H1 (cell line): ENCODE results near the gene SSH2. TPM values are rescaled to one million over a fixed set of nuclear protein-coding genes. Genes with fewer than 3 reads are reported as not detected.

Experiments used
- CTCF ChIA-PET: fragments of 300-600 bp; sonication (Branson Sonifier 250); formaldehyde crosslinking; loops from one replicate; lab custom pipeline; 2021; ENCODE audit not compliant: partially characterized antibody; lab: Charles Lee
- POLR2A ChIA-PET: fragments of 300-600 bp; sonication (Branson Sonifier 250); formaldehyde crosslinking; loops from one replicate; lab custom pipeline; 2021; ENCODE audit warnings: inconsistent platforms; ENCODE audit not compliant: partially characterized antibody; lab: Charles Lee
- DNase-seq, 2 experiments: peaks; one replicate each; pipeline versions ENCODE4 v3.0.0 to v3.0.0-alpha.2; 2010 to 2022; ENCODE audit warnings: low spot score in 2 of 2, low read depth in 1 of 2, mixed read lengths in 1 of 2
- FAIRE-seq: peaks from 2 replicates; lab custom pipeline; 2011; peaks lifted over from hg19 to GRCh38; lab: Jason Lieb, UNC
- H2AFZ ChIP-seq: 2 replicates; pipeline ENCODE4 v1.8.1; 2012; ENCODE audit warnings: low read length, inconsistent platforms
- H2AK5ac ChIP-seq: 2 replicates; pipeline ENCODE4 v1.6.1; 2013; ENCODE audit warnings: low read depth, low read length
- H2BK120ac ChIP-seq: replicated peaks from 2 replicates; pipeline ENCODE3; 2013; ENCODE audit warnings: low read depth, low read length, inconsistent platforms
- H2BK12ac ChIP-seq: 2 replicates; pipeline ENCODE4 v1.6.1; 2013; ENCODE audit warnings: low read depth, low read length
- H2BK15ac ChIP-seq: 2 replicates; pipeline ENCODE4 v1.6.1; 2013; ENCODE audit warnings: low read length
- H2BK20ac ChIP-seq: 2 replicates; pipeline ENCODE4 v1.6.1; 2013; ENCODE audit warnings: low read length
- H2BK5ac ChIP-seq: 2 replicates; pipeline ENCODE4 v1.6.1; 2013; ENCODE audit warnings: low read depth, low read length
- H3K14ac ChIP-seq: 2 replicates; pipeline ENCODE4 v1.6.1; 2013; ENCODE audit warnings: inconsistent platforms; ENCODE audit not compliant: insufficient read length
- H3K18ac ChIP-seq: 2 replicates; pipeline ENCODE4 v1.6.1; 2013; ENCODE audit warnings: low read length; ENCODE audit errors: extremely low read depth
- H3K23ac ChIP-seq: 2 replicates; pipeline ENCODE4 v1.6.1; 2013; ENCODE audit warnings: inconsistent platforms; ENCODE audit not compliant: insufficient read length
- H3K23me2 ChIP-seq: 2 replicates; pipeline ENCODE4 v1.6.1; 2013; ENCODE audit warnings: low read depth, low read length
- H3K27ac ChIP-seq: 2 replicates; pipeline ENCODE4 v1.6.1; 2011; ENCODE audit warnings: low read depth, low read length, inconsistent platforms
- H3K27me3 ChIP-seq, 4 experiments: replicated peaks in 1 of 4; 1 replicate in 1 of 4; 2 replicates in 3 of 4; pipeline versions ENCODE4 v1.6.1 to v1.8.1; 2011 to 2013; ENCODE audit warnings: low read length in 3 of 4, mild to moderate bottlenecking in 3 of 4, inconsistent platforms in 2 of 4, mixed read lengths in 2 of 4, moderate library complexity in 1 of 4; ENCODE audit not compliant: control insufficient read depth in 3 of 4, insufficient read depth in 3 of 4; ENCODE audit errors: extremely low read depth in 1 of 4
- H3K36me3 ChIP-seq, 4 experiments: 2 replicates each; pipeline versions ENCODE4 v1.6.1 to v1.8.1; 2011 to 2013; ENCODE audit warnings: mild to moderate bottlenecking in 4 of 4, low read length in 3 of 4, moderate library complexity in 2 of 4, control low read depth in 1 of 4, inconsistent platforms in 1 of 4; ENCODE audit not compliant: insufficient read depth in 4 of 4, control insufficient read depth in 2 of 4
- H3K4ac ChIP-seq: replicated peaks from 2 replicates; pipeline ENCODE3; 2013; ENCODE audit warnings: low read length, low read depth, mixed read lengths, inconsistent platforms; ENCODE audit not compliant: insufficient read length
- H3K4me1 ChIP-seq, 4 experiments: replicated peaks in 1 of 4; 1 replicate in 1 of 4; 2 replicates in 3 of 4; pipeline versions ENCODE4 v1.6.1 to v1.8.1; 2011 to 2013; ENCODE audit warnings: low read length in 3 of 4, inconsistent platforms in 2 of 4, mixed read lengths in 1 of 4; ENCODE audit not compliant: insufficient read depth in 4 of 4, control insufficient read depth in 3 of 4
- H3K4me2 ChIP-seq, 2 experiments: 2 replicates each; pipeline versions ENCODE4 v1.6.1 to v1.8.1; 2011 to 2013; ENCODE audit warnings: low read depth in 2 of 2, low read length in 2 of 2, control low read depth in 1 of 2, inconsistent platforms in 1 of 2, mild to moderate bottlenecking in 1 of 2; ENCODE audit not compliant: insufficient read depth in 1 of 2
- H3K4me3 ChIP-seq, 4 experiments: fragments of 200-600, 300-600 bp in 1 of 4; sonication (generic), shearing (Covaris generic), sonication (Bioruptor Twin) in 1 of 4; 2 replicates each; pipeline versions ENCODE4 v1.5.1 to v1.8.1; 2011 to 2016; ENCODE audit warnings: low read length in 4 of 4, low read depth in 3 of 4, control low read depth in 2 of 4, inconsistent platforms in 2 of 4, mild to moderate bottlenecking in 2 of 4, mixed read lengths in 1 of 4, moderate library complexity in 1 of 4; ENCODE audit not compliant: insufficient read depth in 2 of 4; ENCODE audit errors: extremely low read depth in 1 of 4
- H3K56ac ChIP-seq: replicated peaks from 2 replicates; pipeline ENCODE3; 2013; ENCODE audit warnings: low read depth, mild to moderate bottlenecking, mixed read lengths, low read length, inconsistent platforms; ENCODE audit not compliant: insufficient read length
- H3K79me1 ChIP-seq: 2 replicates; pipeline ENCODE4 v1.6.1; 2013; ENCODE audit warnings: low read depth, low read length, control low read depth
- H3K79me2 ChIP-seq, 2 experiments: 2 replicates each; pipeline versions ENCODE4 v1.6.1 to v1.8.1; 2012 to 2013; ENCODE audit warnings: low read length in 2 of 2, mild to moderate bottlenecking in 2 of 2, inconsistent platforms in 1 of 2; ENCODE audit not compliant: insufficient read depth in 2 of 2, control insufficient read depth in 1 of 2
- H3K9ac ChIP-seq, 4 experiments: replicated peaks in 1 of 4; 1 replicate in 1 of 4; 2 replicates in 3 of 4; pipeline versions ENCODE4 v1.6.1 to v1.8.1; 2011 to 2013; ENCODE audit warnings: low read depth in 3 of 4, low read length in 3 of 4, control low read depth in 2 of 4, mild to moderate bottlenecking in 2 of 4, moderate library complexity in 2 of 4, inconsistent platforms in 1 of 4; ENCODE audit errors: extremely low read depth in 1 of 4
- H3K9me3 ChIP-seq, 2 experiments: 2 replicates each; pipeline versions ENCODE4 v1.6.1 to v1.8.1; 2012 to 2013; ENCODE audit warnings: mild to moderate bottlenecking in 2 of 2, moderate library complexity in 2 of 2, control low read depth in 1 of 2, inconsistent platforms in 1 of 2, low read depth in 1 of 2, low read length in 1 of 2, mixed read lengths in 1 of 2; ENCODE audit not compliant: insufficient read depth in 2 of 2
- H4K20me1 ChIP-seq, 2 experiments: replicated peaks in 1 of 2; 2 replicates each; pipeline versions ENCODE3 to v1.8.1; 2011 to 2013; ENCODE audit warnings: inconsistent platforms in 2 of 2, low read length in 2 of 2, mild to moderate bottlenecking in 1 of 2; ENCODE audit not compliant: insufficient read depth in 2 of 2, control insufficient read depth in 1 of 2
- H4K5ac ChIP-seq: 2 replicates; pipeline ENCODE4 v1.6.1; 2013; ENCODE audit warnings: low read length, low read depth, mixed read lengths, inconsistent platforms; ENCODE audit not compliant: insufficient read length
- H4K8ac ChIP-seq: 2 replicates; pipeline ENCODE4 v1.8.0; 2013; ENCODE audit warnings: mild to moderate bottlenecking, moderate library complexity, low read length, inconsistent platforms; ENCODE audit not compliant: insufficient read depth; ENCODE audit errors: extremely low read depth
- H4K91ac ChIP-seq: replicated peaks from 2 replicates; pipeline ENCODE3; 2013; ENCODE audit warnings: low read length, mixed read lengths, inconsistent platforms; ENCODE audit not compliant: insufficient read length
- ASH2L ChIP-seq: fragments of 200-600, 300-600 bp; sonication (generic); IDR thresholded peaks from one replicate; pipeline ENCODE4 v1.7.1; 2017; ENCODE audit warnings: low read length
- MAFK ChIP-seq: IDR thresholded peaks from 2 replicates; pipeline ENCODE4 v1.6.1; 2012; ENCODE audit warnings: low read depth, mild to moderate bottlenecking, improper control_type of control experiment, low read length
- MAX ChIP-seq: IDR thresholded peaks from 2 replicates; pipeline ENCODE4 v1.6.1; 2012; ENCODE audit warnings: inconsistent platforms
- NRF1 ChIP-seq: IDR thresholded peaks from 2 replicates; pipeline ENCODE4 v1.6.1; 2011; ENCODE audit warnings: mild to moderate bottlenecking, low read depth, low read length, improper control_type of control experiment
- PHF8 ChIP-seq: fragments of 200-600 bp; sonication (generic); conservative IDR thresholded peaks from 2 replicates; pipeline ENCODE4 v1.7.1; 2012; ENCODE audit warnings: low read depth, mild to moderate bottlenecking, inconsistent platforms, low read length, moderate library complexity
- POU5F1 ChIP-seq: IDR thresholded peaks from 2 replicates; pipeline ENCODE4 v1.6.1; 2011; ENCODE audit warnings: low read depth, mild to moderate bottlenecking, low read length, moderate library complexity
- RAD21 ChIP-seq, 2 experiments: IDR thresholded peaks in 1 of 2; conservative IDR thresholded peaks in 1 of 2; 2 replicates each; pipeline ENCODE4 v1.6.1; 2011; ENCODE audit warnings: low read depth in 2 of 2, low read length in 2 of 2, improper control_type of control experiment in 1 of 2, inconsistent platforms in 1 of 2, mild to moderate bottlenecking in 1 of 2, moderate library complexity in 1 of 2
- SAP30 ChIP-seq: fragments of 300-600 bp; sonication (generic); IDR thresholded peaks from 2 replicates; pipeline ENCODE4 v1.7.1; 2012; ENCODE audit warnings: low read length, moderate library complexity, mild to moderate bottlenecking, inconsistent platforms; ENCODE audit not compliant: insufficient read depth, insufficient replicate concordance
- TAF1 ChIP-seq: IDR thresholded peaks from 2 replicates; pipeline ENCODE4 v1.6.1; 2011; ENCODE audit warnings: mild to moderate bottlenecking, low read depth, low read length
- TEAD4 ChIP-seq: IDR thresholded peaks from 2 replicates; pipeline ENCODE4 v1.6.1; 2012; ENCODE audit warnings: low read depth, low read length, inconsistent platforms, mixed read lengths
- WGBS, 2 experiments: shearing (Covaris generic) in 1 of 2; methylation state at CpG; one replicate each; pipeline versions ENCODE4 v1.1.6 to v1.1.7; 2013 to 2015; ENCODE audit warnings: low lambda C conversion rate in 2 of 2, mixed read lengths in 2 of 2, inconsistent platforms in 1 of 2, low coverage in 1 of 2, missing lambda C conversion rate in 1 of 2; ENCODE audit not compliant: insufficient replicate concordance in 2 of 2, insufficient coverage in 1 of 2, insufficient read length in 1 of 2; ENCODE audit errors: extremely low coverage in 1 of 2, missing lambda C conversion rate in 1 of 2; 5-methylcytosine and 5-hydroxymethylcytosine counted together
- polyA plus RNA-seq, 7 experiments: library from polyadenylated mRNA; depleted of rRNA in 3 of 7; stranded (reverse) in 5 of 7; unstranded in 2 of 7; fragments of >200 nt in 5 of 7; fragments of 200-250 nt in 2 of 7; gene quantifications; 1 replicate in 5 of 7; 2 replicates in 1 of 7; 4 replicates in 1 of 7; pipeline versions ENCODE4 v1.2.1 to v1.2.3, GENCODE V29; 2011 to 2013; ENCODE audit warnings: missing spikeins in 2 of 7, mixed read lengths in 2 of 7
- total RNA-seq: library from RNA; stranded (reverse); fragmentation: NEBNext Ultra II Directional; extraction: Animal tissue kit (Norgen Biotek cat#: 25700); gene quantifications from 2 replicates; pipeline ENCODE4 v1.2.1, GENCODE V29; 2021

SSH2 gene
- total and polyA plus RNA-seq, 2 of the 8 experiments (the other 6 are each of a cell fraction or from before 2014, with no cell fraction given): 5.2 to 15.9 TPM

GRCh38 chr17:29874931-29875596 is 55.0 kb downstream of the SSH2 start:
- no peaks in the 10 kb centered on the region for H3K27me3 ChIP-seq
- H3K9me3 ChIP-seq: no peaks in the 10 kb centered on the region
- no peak overlapping the region for H3K4me2 ChIP-seq
- no peak overlapping the region for H2AFZ ChIP-seq
- no peak overlapping the region for H2BK12ac ChIP-seq
- H3K14ac ChIP-seq: no peak overlapping the region
- H3K4me1 ChIP-seq: no peaks in the 10 kb centered on the region; a peak in 2 of 7 replicates
- no peaks in the 10 kb centered on the region for H3K36me3 ChIP-seq
- CTCF ChIA-PET: interaction anchor here (0.6 to 1.2 kb wide), 4 partner anchors 17 to 209 kb away, joined by 3 to 5 read pairs (median 3); no protein-coding TSS in a partner anchor
- H2BK5ac ChIP-seq: no peak overlapping the region
- no peak for FAIRE-seq
- H3K4ac ChIP-seq: no peak overlapping the region
- DNase-seq: no peak
- H3K4me3 ChIP-seq: no peak overlapping the region
- no peaks in the 10 kb centered on the region for H3K79me1 ChIP-seq
- H3K23ac ChIP-seq: no peak overlapping the region
- no peak overlapping the region for H3K9ac ChIP-seq
- H2BK15ac ChIP-seq: no peak overlapping the region
- TF ChIP-seq SAP30 (no peak), ASH2L (no peak), MAX (no peak), POU5F1 (no peak), MAFK (no peak), PHF8 (no peak), TAF1 (no peak), TEAD4 (no peak), NRF1 (no peak), RAD21 (IDR thresholded peaks at IDR 0.05 in 1 of 2, conservative IDR thresholded peaks at IDR 0.05 in 1 of 2; ENCODE audit: low read depth in 2 of 2, low read length in 2 of 2) (no peak)
- H3K23me2 ChIP-seq: no peaks in the 10 kb centered on the region
- H3K18ac ChIP-seq: no peak overlapping the region
- H3K56ac ChIP-seq: no peak overlapping the region
- no peak overlapping the region for H4K91ac ChIP-seq
- POLR2A ChIA-PET: no interaction called here
- 94% methylated on average over 1 of the region's 1 CpG; no CpG with 5 or more reads in 1 of the 2 experiments for WGBS, 2 experiments
- peaks cover 0 to 3% of the 10 kb centered on the region in 2 experiments; a peak in 2 of 4 replicates for H3K79me2 ChIP-seq
- H4K8ac ChIP-seq: no peak overlapping the region
- H2AK5ac ChIP-seq: no peak overlapping the region
- H3K27ac ChIP-seq: no peak overlapping the region
- no peak overlapping the region for H2BK120ac ChIP-seq
- H2BK20ac ChIP-seq: no peak overlapping the region
- no peak overlapping the region for H4K5ac ChIP-seq
- H4K20me1 ChIP-seq: peaks cover 0 to 1% of the 10 kb centered on the region in 2 experiments
